SK-N-MC (cell line): ENCODE results near the gene MFSD12.

Source experiments
- EZH2 ChIP-seq: fragments of 200-600 bp; sonication (generic); IDR thresholded peaks from one replicate; pipeline ENCODE4 v1.6.1; 2017; ENCODE audit warnings: antibody characterized with exemption
- POLR2AphosphoS5 ChIP-seq: IDR thresholded peaks from 2 replicates; pipeline ENCODE4 v1.6.1; 2012; ENCODE audit warnings: mild to moderate bottlenecking, low read depth, low read length, borderline replicate concordance

- TF ChIP-seq EZH2 = no peak
- no peak for TF ChIP-seq POLR2AphosphoS5
Measured at GRCh38 chr19:3537101-3537437, 20.3 kb downstream of the MFSD12 start.
